ENCODE data around the gene NEUROG2. TPM values are rescaled to one million over a fixed set of nuclear protein-coding genes. Genes with fewer than 3 reads are reported as not detected.

Gene NEUROG2
- total RNA-seq, 3 donors from 2014 or later: not detected

DNA sequence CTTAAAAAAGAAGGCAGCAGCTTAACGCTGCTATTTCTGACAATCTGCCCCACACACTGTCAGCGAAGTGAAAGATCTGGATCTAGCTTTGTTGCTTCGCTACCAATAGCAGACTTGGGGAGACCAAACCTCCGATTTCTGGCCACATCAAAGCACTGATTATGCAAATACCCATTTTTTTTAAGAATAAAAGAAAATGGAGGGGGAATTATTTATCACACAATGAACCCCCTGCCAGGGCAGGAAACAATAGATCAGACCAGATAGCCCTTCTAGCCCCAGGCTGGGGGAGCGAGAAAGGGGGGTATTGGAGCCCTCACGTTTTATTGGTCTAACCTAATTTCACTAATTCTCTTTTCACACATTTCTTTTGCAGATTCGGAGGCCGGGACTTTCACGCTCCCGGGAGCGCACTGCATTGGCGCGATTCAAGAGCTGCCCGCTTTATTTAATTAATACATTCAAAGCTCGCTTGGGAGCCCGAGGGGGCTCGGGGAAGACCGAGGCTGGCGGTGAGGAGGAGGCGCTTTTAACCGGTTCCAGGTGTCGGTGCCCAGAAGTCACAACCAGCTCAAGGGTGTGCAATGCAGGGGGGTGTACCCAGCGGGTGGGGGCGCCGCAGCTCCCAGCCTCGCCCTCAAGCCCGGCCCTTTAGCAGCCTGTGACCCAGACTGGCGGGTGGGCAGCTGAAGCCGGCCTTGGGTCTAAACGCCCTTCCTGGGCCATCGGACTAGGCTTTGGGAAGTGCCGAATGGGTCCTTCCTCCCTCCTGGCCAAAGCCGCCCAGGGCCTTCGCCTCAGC, 5.5 kb downstream of the NEUROG2 start:
- Histone ChIP-seq H3K9me3 (no peaks in the 10 kb centered on the region), H3K4me1 (ENCODE audit: low read depth) (peaks cover 16% of the 10 kb centered on the region), H3K36me3 (ENCODE audit: low read depth) (no peaks in the 10 kb centered on the region), H3K4me3 (no peak overlapping the region)
- TF ChIP-seq, protein P1, sequence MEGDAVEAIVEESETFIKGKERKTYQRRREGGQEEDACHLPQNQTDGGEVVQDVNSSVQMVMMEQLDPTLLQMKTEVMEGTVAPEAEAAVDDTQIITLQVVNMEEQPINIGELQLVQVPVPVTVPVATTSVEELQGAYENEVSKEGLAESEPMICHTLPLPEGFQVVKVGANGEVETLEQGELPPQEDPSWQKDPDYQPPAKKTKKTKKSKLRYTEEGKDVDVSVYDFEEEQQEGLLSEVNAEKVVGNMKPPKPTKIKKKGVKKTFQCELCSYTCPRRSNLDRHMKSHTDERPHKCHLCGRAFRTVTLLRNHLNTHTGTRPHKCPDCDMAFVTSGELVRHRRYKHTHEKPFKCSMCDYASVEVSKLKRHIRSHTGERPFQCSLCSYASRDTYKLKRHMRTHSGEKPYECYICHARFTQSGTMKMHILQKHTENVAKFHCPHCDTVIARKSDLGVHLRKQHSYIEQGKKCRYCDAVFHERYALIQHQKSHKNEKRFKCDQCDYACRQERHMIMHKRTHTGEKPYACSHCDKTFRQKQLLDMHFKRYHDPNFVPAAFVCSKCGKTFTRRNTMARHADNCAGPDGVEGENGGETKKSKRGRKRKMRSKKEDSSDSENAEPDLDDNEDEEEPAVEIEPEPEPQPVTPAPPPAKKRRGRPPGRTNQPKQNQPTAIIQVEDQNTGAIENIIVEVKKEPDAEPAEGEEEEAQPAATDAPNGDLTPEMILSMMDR (IDR thresholded peaks at IDR 0.05): no peak
- intact Hi-C loops (cut with DNase I, micrococcal nuclease): no loop called here
- ATAC-seq: no peak
- DNase-seq: no peak

DNA sequence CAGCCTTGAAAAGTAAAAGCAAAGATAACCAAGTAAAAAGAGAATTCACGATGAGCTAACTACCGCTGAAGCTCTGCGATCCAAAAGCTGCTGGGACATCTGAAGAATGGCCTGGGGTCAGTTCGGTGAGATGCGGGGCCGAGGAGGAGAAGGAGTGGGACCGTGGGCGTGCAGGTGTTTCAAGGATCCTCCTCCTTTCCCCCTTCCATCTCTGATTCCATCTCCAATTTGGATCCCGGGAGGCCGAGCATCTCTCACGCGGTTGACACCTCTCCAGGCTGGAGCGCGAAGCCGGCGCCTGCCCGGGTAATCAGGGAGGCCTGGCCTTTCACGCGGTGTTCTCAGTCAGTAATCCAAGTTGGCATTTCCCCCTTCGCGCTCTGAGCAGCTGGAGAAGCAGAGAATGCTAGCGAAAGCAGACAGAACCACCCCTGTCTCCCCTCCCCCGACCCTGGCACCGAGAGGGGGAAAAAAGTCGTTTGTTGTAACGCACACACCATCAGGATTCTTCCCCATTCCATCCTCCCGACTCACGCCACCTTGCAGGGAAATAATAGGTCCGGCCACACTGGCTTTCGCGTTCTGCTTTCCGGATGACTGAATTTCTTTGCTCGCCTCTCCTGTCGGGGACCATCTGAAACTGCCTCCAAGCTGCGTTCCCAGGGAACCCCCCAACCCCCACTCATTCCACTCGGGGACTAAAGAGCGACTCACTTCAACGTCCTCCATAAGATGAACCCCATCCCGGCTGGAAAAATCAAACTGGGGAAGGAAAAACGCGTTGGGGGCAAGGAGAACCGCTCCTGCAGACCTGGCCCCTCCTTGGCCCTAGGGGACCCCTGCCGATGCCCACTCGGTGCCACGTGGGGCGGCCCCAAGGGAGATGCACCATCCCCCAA, 6.5 kb downstream of the NEUROG2 start:
- intact Hi-C loops (cut with DNase I, micrococcal nuclease): no loop called here
- DNase-seq (no peak), ATAC-seq (no peak)
- TF ChIP-seq, protein P1 (IDR thresholded peaks at IDR 0.05): no peak
- Histone ChIP-seq H3K4me3 (no peak overlapping the region), H3K9me3 (no peaks in the 10 kb centered on the region), H3K36me3 (ENCODE audit: low read depth) (no peaks in the 10 kb centered on the region), H3K4me1 (ENCODE audit: low read depth) (peaks cover 11% of the 10 kb centered on the region)

DNA sequence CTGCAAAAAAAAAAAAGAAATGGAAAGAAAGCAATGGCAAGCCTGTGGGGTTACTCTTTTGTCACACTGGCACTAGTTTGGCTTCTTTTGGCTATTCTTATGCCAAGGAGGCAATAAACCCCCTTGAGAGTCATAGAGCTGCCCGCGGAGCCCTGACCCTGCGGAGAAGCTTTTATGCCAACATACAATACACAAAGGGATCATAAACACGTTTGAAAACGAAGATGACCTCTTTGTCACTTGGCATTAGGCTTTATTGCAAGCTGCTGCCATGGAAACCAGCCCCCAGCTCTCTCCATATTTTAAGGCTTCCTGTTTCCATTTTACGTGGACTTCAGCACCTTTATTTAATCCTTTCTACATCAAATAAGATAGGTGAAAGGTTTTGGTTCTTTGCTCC, 7.6 kb downstream of the NEUROG2 start:
- intact Hi-C loops (cut with DNase I, micrococcal nuclease): no loop called here
- H3K36me3 ChIP-seq (ENCODE audit: low read depth): no peaks in the 10 kb centered on the region
- ATAC-seq: no peak
- H3K4me3 ChIP-seq: no peak overlapping the region
- DNase-seq: no peak
- H3K9me3 ChIP-seq: no peaks in the 10 kb centered on the region
- TF ChIP-seq, protein P1 (IDR thresholded peaks at IDR 0.05): no peak
- H3K4me1 ChIP-seq (ENCODE audit: low read depth): peaks cover 11% of the 10 kb centered on the region

DNA sequence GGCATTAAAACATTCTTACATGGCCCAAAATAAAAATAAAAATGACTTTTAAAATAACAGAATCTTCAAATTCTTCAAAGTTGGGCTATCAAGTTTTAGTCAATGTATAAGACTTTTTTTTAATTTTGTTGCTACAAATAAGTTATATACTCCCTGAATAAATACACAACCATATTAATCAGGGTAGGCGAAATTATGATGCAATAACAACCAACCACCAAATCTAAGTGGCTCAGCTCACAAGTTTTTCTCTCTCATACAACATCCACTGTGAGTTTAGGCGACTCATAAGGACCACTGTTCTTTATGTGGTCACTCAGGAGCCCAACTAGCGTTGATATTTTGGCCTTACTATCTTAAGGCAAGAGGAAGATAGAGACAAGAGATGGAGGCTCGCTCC, 11.2 kb downstream of the NEUROG2 start:
- TF ChIP-seq, protein P1 (IDR thresholded peaks at IDR 0.05): no peak
- Histone ChIP-seq H3K36me3 (ENCODE audit: low read depth) (no peaks in the 10 kb centered on the region), H3K4me1 (ENCODE audit: low read depth) (no peaks in the 10 kb centered on the region), H3K9me3 (no peaks in the 10 kb centered on the region), H3K4me3 (no peak overlapping the region)
- no peak for DNase-seq
- no peak for ATAC-seq
- intact Hi-C loops (cut with DNase I, micrococcal nuclease): no loop called here

DNA sequence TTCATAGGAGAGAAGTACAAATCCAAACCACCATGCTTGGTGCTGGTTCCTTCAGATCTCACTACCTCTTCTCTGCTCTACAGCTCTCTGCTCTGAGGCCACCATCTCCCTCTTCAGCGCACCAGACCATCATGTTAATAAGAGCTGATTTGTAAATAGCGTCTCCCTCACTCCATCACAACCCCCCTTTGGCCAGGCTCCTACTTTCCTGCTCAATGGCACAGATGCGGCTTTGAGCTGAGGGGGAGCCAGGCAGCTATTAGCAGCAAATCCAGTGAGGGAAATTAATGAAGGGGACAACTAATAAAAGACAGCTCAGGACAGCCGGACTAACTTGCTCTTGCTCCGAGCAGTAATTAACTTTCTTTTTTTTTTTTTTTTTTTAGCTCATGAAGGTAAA, 13.1 kb downstream of the NEUROG2 start:
- intact Hi-C loops (cut with DNase I, micrococcal nuclease): no loop called here
- no peaks in the 10 kb centered on the region for H3K4me1 ChIP-seq (ENCODE audit: low read depth)
- no peaks in the 10 kb centered on the region for H3K36me3 ChIP-seq (ENCODE audit: low read depth)
- H3K4me3 ChIP-seq: no peak overlapping the region
- no peak for ATAC-seq
- no peak for DNase-seq
- no peaks in the 10 kb centered on the region for H3K9me3 ChIP-seq
- TF ChIP-seq, protein P1 (IDR thresholded peaks at IDR 0.05): no peak
